GM21825 (cell line): Measurements from ENCODE around the gene PLCXD3.

Source experiments
- ATAC-seq: cut with Tn5 transposase; IDR thresholded peaks from one replicate; pipeline ENCODE4 v1.9.1; 2021; ENCODE audit warnings: mild to moderate bottlenecking, moderate library complexity; ENCODE audit not compliant: unreplicated experiment

Gene PLCXD3

DNA sequence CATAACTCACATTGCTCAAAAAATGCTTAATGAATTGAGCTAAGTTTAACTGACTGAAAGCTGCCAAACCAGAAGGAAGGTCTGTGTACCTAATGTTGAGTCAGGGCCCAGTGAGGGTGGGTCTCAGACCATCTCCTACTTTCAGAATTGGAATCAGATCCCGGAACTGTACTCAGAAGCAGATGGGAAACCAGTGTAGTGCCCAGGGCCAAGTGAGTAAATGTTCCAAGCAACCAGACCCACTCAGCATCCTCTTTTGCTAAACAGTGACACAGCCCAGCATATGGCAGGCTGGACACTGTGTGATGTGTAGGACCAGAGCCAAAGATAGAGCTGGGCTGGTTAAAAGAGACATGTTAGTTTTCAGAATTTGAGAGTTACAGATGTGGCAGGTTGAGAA, 94.1 kb downstream of the PLCXD3 start:
- no peak for ATAC-seq

- ATAC-seq = no peak
Measured at GRCh38 chr5:41415242-41415641, 95.2 kb downstream of the PLCXD3 start.

DNA sequence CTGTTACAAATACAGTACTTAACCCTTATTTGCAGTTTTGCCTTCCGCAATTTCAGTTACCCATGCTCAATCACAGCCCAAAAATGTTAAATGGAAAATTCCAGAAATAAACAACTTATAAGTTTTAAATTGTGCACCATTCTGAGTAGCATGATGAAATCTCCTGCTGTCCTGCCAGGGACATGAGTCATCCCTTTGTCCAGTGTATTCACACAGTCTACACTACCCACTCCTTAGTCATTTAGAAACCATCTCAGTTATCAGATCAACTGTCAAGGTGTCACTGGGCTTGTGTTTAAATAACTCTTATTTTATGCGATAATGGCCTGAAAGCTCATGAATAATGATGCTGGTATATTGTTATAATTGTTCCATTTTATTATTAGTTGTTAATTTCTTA, 95.8 kb downstream of the PLCXD3 start:
- ATAC-seq = no peak

DNA sequence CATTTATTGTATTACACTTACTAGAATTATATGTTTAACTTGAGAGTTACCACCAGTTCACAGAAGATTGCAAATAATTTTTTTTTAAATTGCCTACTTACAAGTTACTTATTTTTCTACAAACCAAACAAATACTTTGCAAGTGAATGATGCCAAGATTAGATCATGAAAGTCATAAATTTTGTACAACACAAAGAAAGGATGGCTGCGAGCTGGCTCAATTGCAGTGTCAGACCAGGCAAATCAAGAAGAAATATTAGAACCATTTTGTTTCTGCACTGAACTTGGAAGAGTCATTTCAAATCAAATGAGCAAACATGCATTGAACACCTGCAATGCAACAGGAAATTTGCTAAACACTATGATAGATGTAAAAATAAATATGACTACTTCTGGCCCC, 97.3 kb downstream of the PLCXD3 start:
- ATAC-seq = no peak

DNA sequence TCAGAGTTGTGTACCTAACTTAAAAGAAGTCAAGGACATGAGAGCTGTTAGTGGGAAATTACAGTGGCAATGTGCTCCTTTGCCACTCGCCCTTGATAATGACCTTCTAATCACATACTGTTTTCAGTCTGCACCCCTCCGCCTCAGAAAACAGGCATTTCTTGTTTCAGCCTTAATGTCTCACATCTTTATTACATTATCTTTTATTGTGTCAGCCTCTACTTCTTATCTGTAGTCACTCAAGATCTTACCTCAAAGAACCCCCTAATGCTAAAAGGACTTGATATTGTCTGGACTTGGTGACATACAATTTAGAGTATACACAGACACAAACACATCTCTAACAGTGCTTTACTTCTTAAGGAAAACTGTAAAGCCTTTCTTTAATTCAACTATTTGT, 97.9 kb downstream of the PLCXD3 start:
- ATAC-seq = no peak

DNA sequence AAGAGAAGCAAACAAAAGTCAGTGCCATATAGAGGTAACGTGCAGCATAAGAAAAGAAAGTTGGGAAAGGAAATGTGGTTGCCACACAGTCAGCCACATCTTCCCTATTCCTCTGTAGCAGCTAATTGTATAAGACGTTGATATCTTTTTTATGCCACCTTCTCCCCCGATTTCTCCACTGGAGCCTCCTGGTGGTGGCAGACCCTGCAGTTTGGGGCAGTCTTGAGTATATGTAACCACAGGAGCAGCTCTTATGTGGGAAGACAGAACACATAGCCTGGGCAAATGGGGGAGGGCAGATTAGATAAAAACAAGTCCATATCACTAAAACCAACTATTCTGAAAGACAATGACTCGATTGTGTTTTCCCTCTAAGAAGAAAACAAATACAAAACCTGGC, 99.7 kb downstream of the PLCXD3 start:
- ATAC-seq = no peak

GRCh38 chr5:41410307-41410706, 100.1 kb downstream of the PLCXD3 start:
- no peak for ATAC-seq

- no peak for ATAC-seq
Measured at GRCh38 chr5:41408676-41409443, 101.5 kb downstream of the PLCXD3 start.

GRCh38 chr5:41406936-41407335, 103.5 kb downstream of the PLCXD3 start:
- ATAC-seq = no peak

- no peak for ATAC-seq
Measured at GRCh38 chr5:41406424-41406823, 104.0 kb downstream of the PLCXD3 start.

DNA sequence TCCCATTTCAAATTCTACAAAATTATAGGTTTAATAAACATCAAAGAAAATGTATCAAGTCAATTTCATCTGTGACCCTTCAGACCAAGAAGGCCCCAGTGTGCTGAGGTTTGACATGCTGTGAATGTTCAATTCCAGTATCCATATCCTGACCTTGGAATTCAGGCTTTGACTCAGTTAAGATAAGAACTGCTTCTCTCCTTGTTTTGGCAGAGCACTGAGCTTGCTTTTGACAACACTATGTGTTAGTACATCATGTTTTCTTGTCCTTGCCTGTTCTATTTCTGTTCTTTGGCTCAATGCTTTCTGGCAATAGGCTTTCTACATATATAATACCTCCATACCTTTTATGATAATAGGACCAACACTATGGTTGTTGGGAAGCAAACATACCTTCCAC, 105.6 kb downstream of the PLCXD3 start:
- no peak for ATAC-seq

- ATAC-seq = no peak
Measured at GRCh38 chr5:41403846-41404245, 106.6 kb downstream of the PLCXD3 start.

DNA sequence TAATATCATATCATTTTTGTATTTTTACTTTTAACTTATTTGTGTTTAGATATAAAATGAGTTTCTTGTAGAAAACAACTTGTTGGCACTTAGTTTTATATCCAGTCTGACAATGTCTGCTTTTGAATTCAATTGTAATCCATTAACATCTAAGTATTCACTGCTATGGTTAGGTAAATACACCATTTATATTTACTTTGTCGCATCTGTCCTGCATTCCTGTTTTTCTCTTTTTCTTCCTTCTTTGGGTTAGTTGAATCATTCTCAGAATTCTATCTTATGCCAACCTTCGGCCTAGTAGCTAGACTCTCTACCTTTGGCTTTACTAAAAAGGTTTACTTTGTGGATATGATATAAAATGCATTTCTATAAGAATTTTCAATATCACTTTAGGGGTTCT, 107.6 kb downstream of the PLCXD3 start:
- no peak for ATAC-seq

DNA sequence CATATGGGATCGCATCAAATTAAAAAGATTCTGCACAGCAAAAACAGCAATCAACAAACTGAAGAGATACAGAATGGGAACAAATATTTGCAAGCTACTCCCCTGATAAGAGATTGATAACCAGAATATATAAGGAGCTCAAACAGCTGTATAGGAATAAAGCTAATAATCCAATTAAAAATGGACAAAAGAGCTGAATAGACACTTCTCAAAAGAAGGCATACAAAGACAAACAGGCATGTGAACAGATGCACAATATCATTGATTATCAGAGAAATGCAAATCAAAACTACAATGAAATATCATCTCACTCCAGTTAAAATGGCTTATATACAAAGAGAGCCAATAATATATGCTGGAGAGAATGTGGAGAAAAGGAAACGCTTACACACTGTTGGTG, 110.6 kb downstream of the PLCXD3 start:
- ATAC-seq = no peak

GRCh38 chr5:41392016-41392415, 118.4 kb downstream of the PLCXD3 start:
- ATAC-seq = no peak

- no peak for ATAC-seq
Measured at GRCh38 chr5:41374631-41375030, 135.8 kb downstream of the PLCXD3 start.

- no peak for ATAC-seq
Measured at GRCh38 chr5:41373230-41373629, 137.2 kb downstream of the PLCXD3 start.

GRCh38 chr5:41371738-41372137, 138.7 kb downstream of the PLCXD3 start:
- no peak for ATAC-seq

GRCh38 chr5:41370482-41370881, 139.9 kb downstream of the PLCXD3 start:
- ATAC-seq = no peak

GRCh38 chr5:41369799-41370198, 140.6 kb downstream of the PLCXD3 start:
- ATAC-seq = no peak

GRCh38 chr5:41368158-41368557, 142.2 kb downstream of the PLCXD3 start:
- no peak for ATAC-seq

DNA sequence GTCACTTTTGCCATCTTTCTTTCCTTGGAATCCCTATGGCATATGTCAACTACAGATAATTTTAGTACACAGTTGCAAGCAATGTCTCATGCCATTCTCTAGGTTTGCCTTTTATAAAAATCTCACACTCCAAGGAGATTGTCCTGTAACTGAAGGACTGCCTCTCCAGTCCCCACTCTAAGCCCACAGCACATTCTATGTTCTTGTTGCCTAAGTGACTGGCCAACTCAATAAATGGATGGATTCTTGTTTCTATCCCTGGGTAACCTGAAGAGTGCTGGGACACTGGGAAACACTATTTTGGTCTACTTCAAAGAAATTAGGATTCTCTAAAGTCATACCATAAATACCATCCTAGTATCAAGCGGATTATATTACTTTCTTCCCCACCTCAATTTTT, 145.0 kb downstream of the PLCXD3 start:
- ATAC-seq = no peak

DNA sequence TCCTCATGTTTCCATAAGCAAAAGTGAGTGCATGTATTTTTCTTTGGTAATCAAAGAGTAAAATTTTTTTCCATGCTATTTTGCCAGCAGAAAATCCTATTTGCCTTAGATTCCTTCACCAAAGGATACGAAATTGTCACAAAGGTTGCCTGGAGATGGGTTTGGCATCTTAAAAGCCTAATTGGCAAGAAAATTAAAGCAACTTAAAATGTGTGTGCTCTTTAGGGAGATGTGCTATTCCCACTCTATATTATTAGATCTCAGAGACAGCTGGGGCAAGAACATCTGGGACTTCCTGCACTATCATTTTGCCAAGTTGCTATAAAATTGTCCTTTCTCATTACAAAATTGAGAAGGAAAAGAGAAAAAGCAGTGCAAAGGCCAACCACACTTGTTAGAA, 146.1 kb downstream of the PLCXD3 start:
- no peak for ATAC-seq
